MM.1S (cell line): Measurements from ENCODE around the gene TMPRSS11F.

Experiments
- DNase-seq: peaks from one replicate; pipeline ENCODE4 v3.0.0-alpha.2; 2015
- H2AFZ ChIP-seq: fragments of 300-600 bp; sonication (generic); 2 replicates; pipeline ENCODE4 v1.6.0; 2016; ENCODE audit warnings: antibody characterized with exemption, low read length
- H3F3A ChIP-seq: fragments of 300-600 bp; sonication (generic); 2 replicates; pipeline ENCODE4 v1.6.1; 2016; ENCODE audit warnings: mild to moderate bottlenecking, antibody characterized with exemption, low read length, moderate library complexity, mixed read lengths; ENCODE audit not compliant: insufficient read depth
- H3K27ac ChIP-seq: fragments of 300-600 bp; sonication (generic); 2 replicates; pipeline ENCODE4 v1.5.1; 2016; ENCODE audit warnings: mild to moderate bottlenecking, low read length
- H3K27me3 ChIP-seq: fragments of 300-600 bp; sonication (generic); replicated peaks from 2 replicates; pipeline ENCODE4 v1.6.0; 2016; ENCODE audit warnings: low read length; ENCODE audit not compliant: insufficient read depth
- H3K36me3 ChIP-seq: fragments of 300-600 bp; sonication (generic); replicated peaks from 2 replicates; pipeline ENCODE4 v1.6.1; 2016; ENCODE audit warnings: mild to moderate bottlenecking, low read length, mixed read lengths; ENCODE audit not compliant: insufficient read depth
- H3K4me1 ChIP-seq: fragments of 300-600 bp; sonication (generic); 2 replicates; pipeline ENCODE4 v1.6.1; 2016; ENCODE audit warnings: low read length, mixed read lengths
- H3K4me2 ChIP-seq: fragments of 300-600 bp; sonication (generic); 2 replicates; pipeline ENCODE4 v1.6.0; 2016; ENCODE audit warnings: low read depth, low read length
- H3K4me3 ChIP-seq: fragments of 300-600 bp; sonication (generic); 2 replicates; pipeline ENCODE4 v1.5.1; 2016; ENCODE audit warnings: low read length, mixed read lengths
- H3K79me2 ChIP-seq: fragments of 300-600 bp; sonication (generic); 2 replicates; pipeline ENCODE4 v1.6.1; 2016; ENCODE audit warnings: mixed run types, low read length, mixed read lengths
- H3K9ac ChIP-seq: fragments of 300-600 bp; sonication (generic); 2 replicates; pipeline ENCODE4 v1.6.1; 2016; ENCODE audit warnings: low read length, mixed read lengths
- H3K9me2 ChIP-seq: fragments of 300-600 bp; sonication (generic); replicated peaks from 2 replicates; pipeline ENCODE4 v1.6.1; 2016; ENCODE audit warnings: mild to moderate bottlenecking, low read length, mixed read lengths; ENCODE audit not compliant: insufficient read depth
- H3K9me3 ChIP-seq: fragments of 300-600 bp; sonication (generic); replicated peaks from 2 replicates; pipeline ENCODE4 v1.6.1; 2016; ENCODE audit warnings: mild to moderate bottlenecking, low read length, mixed read lengths; ENCODE audit not compliant: insufficient read depth
- H4K20me1 ChIP-seq: fragments of 300-600 bp; sonication (generic); 2 replicates; pipeline ENCODE4 v1.6.1; 2016; ENCODE audit warnings: mild to moderate bottlenecking, low read length, moderate library complexity, mixed read lengths; ENCODE audit not compliant: insufficient read depth
- EZH2 ChIP-seq: fragments of 300-600 bp; sonication (generic); optimal IDR thresholded peaks from 2 replicates; pipeline ENCODE3; 2017; ENCODE audit warnings: low read depth, mild to moderate bottlenecking, antibody characterized with exemption, low read length, mixed read lengths
- EZH2phosphoT487 ChIP-seq: fragments of 300-600 bp; sonication (generic); IDR thresholded peaks from 2 replicates; pipeline ENCODE4 v1.6.1; 2018; ENCODE audit warnings: antibody characterized with exemption, low read length
- TF ChIP-seq, protein P1 (sequence below): fragments of 300-600 bp; sonication (generic); IDR thresholded peaks from 2 replicates; pipeline ENCODE4 v1.5.1; 2016; ENCODE audit warnings: antibody characterized with exemption, low read length, mixed read lengths

The TMPRSS11F gene

GRCh38 chr4:68110441-68110840, 19.2 kb downstream of the TMPRSS11F start:
- Histone ChIP-seq H3K27me3 (no peaks in the 10 kb centered on the region), H2AFZ (no peak overlapping the region), H3F3A (no peaks in the 10 kb centered on the region), H3K79me2 (no peaks in the 10 kb centered on the region), H3K4me3 (no peak overlapping the region), H3K4me1 (no peaks in the 10 kb centered on the region), H4K20me1 (no peaks in the 10 kb centered on the region), H3K9me2 (no peaks in the 10 kb centered on the region), H3K27ac (no peak overlapping the region), H3K9ac (no peak overlapping the region), H3K36me3 (no peaks in the 10 kb centered on the region), H3K4me2 (no peak overlapping the region), H3K9me3 (no peaks in the 10 kb centered on the region)
- DNase-seq, result no peak
- TF ChIP-seq EZH2 (no peak), EZH2phosphoT487 (no peak)
- TF ChIP-seq, protein P1, sequence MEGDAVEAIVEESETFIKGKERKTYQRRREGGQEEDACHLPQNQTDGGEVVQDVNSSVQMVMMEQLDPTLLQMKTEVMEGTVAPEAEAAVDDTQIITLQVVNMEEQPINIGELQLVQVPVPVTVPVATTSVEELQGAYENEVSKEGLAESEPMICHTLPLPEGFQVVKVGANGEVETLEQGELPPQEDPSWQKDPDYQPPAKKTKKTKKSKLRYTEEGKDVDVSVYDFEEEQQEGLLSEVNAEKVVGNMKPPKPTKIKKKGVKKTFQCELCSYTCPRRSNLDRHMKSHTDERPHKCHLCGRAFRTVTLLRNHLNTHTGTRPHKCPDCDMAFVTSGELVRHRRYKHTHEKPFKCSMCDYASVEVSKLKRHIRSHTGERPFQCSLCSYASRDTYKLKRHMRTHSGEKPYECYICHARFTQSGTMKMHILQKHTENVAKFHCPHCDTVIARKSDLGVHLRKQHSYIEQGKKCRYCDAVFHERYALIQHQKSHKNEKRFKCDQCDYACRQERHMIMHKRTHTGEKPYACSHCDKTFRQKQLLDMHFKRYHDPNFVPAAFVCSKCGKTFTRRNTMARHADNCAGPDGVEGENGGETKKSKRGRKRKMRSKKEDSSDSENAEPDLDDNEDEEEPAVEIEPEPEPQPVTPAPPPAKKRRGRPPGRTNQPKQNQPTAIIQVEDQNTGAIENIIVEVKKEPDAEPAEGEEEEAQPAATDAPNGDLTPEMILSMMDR, result no peak

- H2AFZ ChIP-seq, result no peak overlapping the region
- H3K4me1 ChIP-seq, result no peaks in the 10 kb centered on the region
- H3F3A ChIP-seq, result no peaks in the 10 kb centered on the region
- TF ChIP-seq EZH2phosphoT487 (no peak), EZH2 (no peak)
- TF ChIP-seq, protein P1, result no peak
- H3K9me2 ChIP-seq, result no peaks in the 10 kb centered on the region
- no peak for DNase-seq
- H3K27ac ChIP-seq, result no peak overlapping the region
- H3K79me2 ChIP-seq, result no peaks in the 10 kb centered on the region
- no peaks in the 10 kb centered on the region for H3K36me3 ChIP-seq
- no peak overlapping the region for H3K9ac ChIP-seq
- H3K9me3 ChIP-seq, result no peaks in the 10 kb centered on the region
- no peaks in the 10 kb centered on the region for H3K27me3 ChIP-seq
- no peaks in the 10 kb centered on the region for H4K20me1 ChIP-seq
- no peak overlapping the region for H3K4me2 ChIP-seq
- H3K4me3 ChIP-seq, result no peak overlapping the region
Measured at GRCh38 chr4:68109868-68110267, 19.8 kb downstream of the TMPRSS11F start.

- Histone ChIP-seq H3K4me2 (no peak overlapping the region), H3K9ac (no peak overlapping the region), H3K4me1 (no peaks in the 10 kb centered on the region), H3K27ac (no peak overlapping the region), H3K27me3 (no peaks in the 10 kb centered on the region), H3K79me2 (no peaks in the 10 kb centered on the region), H3K36me3 (no peaks in the 10 kb centered on the region), H2AFZ (no peak overlapping the region), H4K20me1 (no peaks in the 10 kb centered on the region), H3K9me3 (no peaks in the 10 kb centered on the region), H3F3A (no peaks in the 10 kb centered on the region), H3K4me3 (no peak overlapping the region), H3K9me2 (no peaks in the 10 kb centered on the region)
- no peak for TF ChIP-seq EZH2phosphoT487
- no peak for TF ChIP-seq EZH2
- TF ChIP-seq, protein P1, result no peak
- no peak for DNase-seq
Measured at GRCh38 chr4:68082758-68083157, 46.9 kb downstream of the TMPRSS11F start.

GRCh38 chr4:68079928-68080327, 49.7 kb downstream of the TMPRSS11F start:
- H3K9me2 ChIP-seq, result no peaks in the 10 kb centered on the region
- H3K27ac ChIP-seq, result no peak overlapping the region
- H3K36me3 ChIP-seq, result no peaks in the 10 kb centered on the region
- no peak overlapping the region for H2AFZ ChIP-seq
- no peak overlapping the region for H3K9ac ChIP-seq
- H3F3A ChIP-seq, result no peaks in the 10 kb centered on the region
- no peaks in the 10 kb centered on the region for H3K79me2 ChIP-seq
- DNase-seq, result no peak
- H3K4me2 ChIP-seq, result no peak overlapping the region
- H3K27me3 ChIP-seq, result no peaks in the 10 kb centered on the region
- TF ChIP-seq, protein P1, result no peak
- TF ChIP-seq EZH2phosphoT487 (no peak), EZH2 (no peak)
- no peaks in the 10 kb centered on the region for H3K9me3 ChIP-seq
- no peaks in the 10 kb centered on the region for H4K20me1 ChIP-seq
- no peaks in the 10 kb centered on the region for H3K4me1 ChIP-seq
- no peak overlapping the region for H3K4me3 ChIP-seq
